Prostate gland (tissue), 2 donors: ENCODE results near the gene SIPA1. TPM values are rescaled to one million over a fixed set of nuclear protein-coding genes. Genes with fewer than 3 reads are reported as not detected.

Experiments used
- DNase-seq: peaks from one replicate; pipeline ENCODE4 v3.0.0-alpha.2; 2019; ENCODE audit warnings: low spot score
- H3K27ac ChIP-seq, 2 donors: fragments of 200-600 bp; sonication (generic); 2 replicates each; pipeline ENCODE4 v1.5.1; 2017 to 2019
- H3K27me3 ChIP-seq: fragments of 200-600 bp; sonication (generic); replicated peaks from 2 replicates; pipeline ENCODE4 v1.5.1; 2019; ENCODE audit not compliant: insufficient read depth
- H3K36me3 ChIP-seq, 2 donors: fragments of 200-600 bp; sonication (generic); 1 replicate in 1 of 2; 2 replicates in 1 of 2; pipeline versions ENCODE4 v1.5.1 to v1.8.1; 2017 to 2019
- H3K4me1 ChIP-seq: fragments of 200-600 bp; sonication (generic); replicated peaks from 2 replicates; pipeline ENCODE4 v1.5.1; 2019
- H3K4me3 ChIP-seq, 2 donors: fragments of 200-600 bp; sonication (generic); 2 replicates each; pipeline ENCODE4 v1.5.1; 2017 to 2019
- H3K9me3 ChIP-seq: fragments of 200-600 bp; sonication (generic); 2 replicates; pipeline ENCODE4 v1.5.1; 2017
- CTCF ChIP-seq, 4 experiments: fragments of 200-600 bp in 2 of 4; fragments of 450-650 bp in 2 of 4; sonication (generic) in 2 of 4; IDR thresholded peaks; 1 replicate in 3 of 4; 2 replicates in 1 of 4; pipeline ENCODE4 v1.5.1; 2016 to 2019; ENCODE audit warnings: antibody characterized with exemption in 4 of 4, mild to moderate bottlenecking in 2 of 4, moderate library complexity in 2 of 4
- POLR2A ChIP-seq: fragments of 450-650 bp; IDR thresholded peaks from one replicate; pipeline ENCODE4 v1.6.1; 2016; ENCODE audit warnings: antibody characterized with exemption, mild to moderate bottlenecking
- POLR2AphosphoS5 ChIP-seq: sonication (generic); formaldehyde crosslinking; IDR thresholded peaks from one replicate; pipeline ENCODE4 v1.6.1; 2017; ENCODE audit warnings: antibody characterized with exemption
- WGBS: methylation state at CpG from one replicate; pipeline ENCODE4 v1.1.5; 2018; 5-methylcytosine and 5-hydroxymethylcytosine counted together
- intact Hi-C: fragments of 100-400 bp; cut with DNase I; formaldehyde crosslinking; loops from one replicate; pipeline ENCODE4 v1.14.2; 2022
- total RNA-seq, 2 donors: library from RNA; depleted of rRNA; stranded (reverse); fragments of >200 nt; gene quantifications; one replicate each; pipeline ENCODE4 v1.1.0, GENCODE V29; 2016

Gene SIPA1
- total RNA-seq, 2 donors from 2014 or later, result 38.2 to 45.2 TPM

GRCh38 chr11:65599955-65600246 lies 38.0 kb upstream of the SIPA1 start:
- no peak for TF ChIP-seq POLR2A
- TF ChIP-seq POLR2AphosphoS5, result no peak
- TF ChIP-seq CTCF (IDR thresholded peaks at IDR 0.05), result no peak
- Histone ChIP-seq H3K9me3 (no peaks in the 10 kb centered on the region), H3K36me3 (peaks cover 5 to 29% of the 10 kb centered on the region in 2 donors), H3K27me3 (no peaks in the 10 kb centered on the region), H3K4me1 (no peaks in the 10 kb centered on the region), H3K4me3 (no peak overlapping the region), H3K27ac (no peak overlapping the region)
- 94% methylated on average over 6 of the region's 6 CpGs for WGBS
- intact Hi-C loops, result no loop called here
- DNase-seq, result no peak

- intact Hi-C loops, result no loop called here
- no peaks in the 10 kb centered on the region for H3K9me3 ChIP-seq
- no peak overlapping the region for H3K27ac ChIP-seq
- no peak for TF ChIP-seq POLR2AphosphoS5
- TF ChIP-seq POLR2A, result no peak
- WGBS, result 100% methylated on average over 1 of the region's 1 CpG
- H3K27me3 ChIP-seq, result no peaks in the 10 kb centered on the region
- H3K4me3 ChIP-seq, result no peak overlapping the region
- H3K4me1 ChIP-seq, result no peaks in the 10 kb centered on the region
- no peak for DNase-seq
- H3K36me3 ChIP-seq, result peaks cover 10 to 26% of the 10 kb centered on the region in 2 donors
Observed at GRCh38 chr11:65604258-65604657, 33.6 kb upstream of the SIPA1 start.

- DNase-seq, result peak; percentile 89
- peaks cover 16% of the 10 kb centered on the region for H3K4me1 ChIP-seq
- TF ChIP-seq POLR2A, result peak; percentile 34
- peak; percentile 73 for TF ChIP-seq POLR2AphosphoS5
- TF ChIP-seq CTCF (IDR thresholded peaks at IDR 0.05), result no peak
Observed at GRCh38 chr11:65606876-65607613, 30.9 kb upstream of the SIPA1 start.

GRCh38 chr11:65607614-65608426 lies 30.1 kb upstream of the SIPA1 start:
- Histone ChIP-seq H3K36me3 (peaks cover 10 to 26% of the 10 kb centered on the region in 2 donors), H3K4me1 (peaks cover 24% of the 10 kb centered on the region), H3K27me3 (no peaks in the 10 kb centered on the region), H3K4me3 (no peak overlapping the region), H3K9me3 (no peaks in the 10 kb centered on the region), H3K27ac (no peak overlapping the region)
- intact Hi-C loops, result no loop called here
- TF ChIP-seq POLR2A (no peak), CTCF (IDR thresholded peaks at IDR 0.05) (no peak), POLR2AphosphoS5 (no peak)
- DNase-seq, result no peak
- WGBS, result 76% methylated on average over 37 of the region's 37 CpGs

More at GRCh38 chr11:65606876-65607613, 30.9 kb upstream of the SIPA1 start:
- no peaks in the 10 kb centered on the region for H3K27me3 ChIP-seq
- peak overlapping the region; percentile 57 to 79 for H3K27ac ChIP-seq
- 39% methylated on average over 67 of the region's 67 CpGs for WGBS
- H3K4me3 ChIP-seq, result no peak overlapping the region
- peaks cover 10 to 26% of the 10 kb centered on the region in 2 donors for H3K36me3 ChIP-seq
- no peaks in the 10 kb centered on the region for H3K9me3 ChIP-seq
- intact Hi-C loops, result no loop called here

GRCh38 chr11:65609229-65609628 lies 28.7 kb upstream of the SIPA1 start:
- H3K27ac ChIP-seq, result no peak overlapping the region
- WGBS, result 46% methylated on average over 3 of the region's 3 CpGs
- DNase-seq, result no peak
- TF ChIP-seq POLR2A (no peak), POLR2AphosphoS5 (no peak), CTCF (IDR thresholded peaks at IDR 0.05) (no peak)
- peaks cover 10 to 16% of the 10 kb centered on the region in 2 donors for H3K36me3 ChIP-seq
- H3K9me3 ChIP-seq, result no peaks in the 10 kb centered on the region
- H3K4me3 ChIP-seq, result no peak overlapping the region
- H3K27me3 ChIP-seq, result no peaks in the 10 kb centered on the region
- intact Hi-C loops, result no loop called here
- peaks cover 28% of the 10 kb centered on the region for H3K4me1 ChIP-seq
